Measurements from ENCODE around the gene ATF6B.
"Not testable (repeated sequence)": the region's sequence is repeated elsewhere in the genome, so short reads cannot be mapped to it uniquely, and the experiment has no call there.

The ATF6B gene

DNA sequence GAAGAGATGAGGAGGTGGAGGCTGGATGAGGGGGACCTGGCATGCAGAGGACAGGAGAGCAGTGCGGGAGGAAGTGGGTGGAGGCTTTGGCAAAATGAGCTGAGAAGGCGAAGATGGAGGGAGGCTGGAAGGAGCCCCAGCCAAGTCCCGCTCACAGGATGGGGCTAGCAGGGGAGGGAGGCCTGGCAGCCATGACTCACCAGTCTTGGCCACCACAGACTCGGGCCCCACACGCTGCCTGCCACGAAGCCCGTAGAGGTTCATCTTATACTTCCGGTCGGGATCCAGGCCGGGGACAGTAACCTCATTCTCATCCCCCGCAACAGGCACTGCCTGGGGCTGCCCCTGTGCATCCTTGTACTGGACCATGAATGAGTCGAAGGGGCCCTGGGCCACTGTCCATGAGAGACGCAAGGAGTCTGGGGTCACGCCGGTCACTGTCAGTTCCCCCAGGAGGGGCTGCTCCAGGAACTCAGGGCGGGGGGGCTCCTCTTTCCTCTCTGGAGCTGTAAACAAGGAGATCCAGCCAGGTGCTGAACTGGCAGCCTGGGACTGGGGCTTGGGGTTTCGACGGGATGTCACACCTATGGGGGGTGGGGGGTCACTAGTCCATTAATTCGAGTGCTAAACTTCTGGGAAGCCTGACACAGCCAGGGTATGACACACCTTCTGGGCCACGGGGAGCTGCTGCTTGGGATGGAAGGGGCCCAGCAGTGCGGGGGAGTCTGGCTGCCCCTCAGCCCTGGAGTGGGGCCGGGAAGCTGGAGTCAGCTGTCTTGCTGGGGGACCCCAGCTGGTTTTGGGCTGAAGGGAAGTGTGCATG lies 46.7 kb downstream of the ATF6B start:
- no peak for DNase-seq (ENCODE audit: low spot score)

GRCh38 chr6:32079566-32080290 lies 48.3 kb downstream of the ATF6B start:
- no peak for DNase-seq (ENCODE audit: low spot score)

GRCh38 chr6:32076321-32076809 lies 51.7 kb downstream of the ATF6B start:
- DNase-seq (ENCODE audit: low spot score), result no peak

- no peak for DNase-seq (ENCODE audit: low spot score)
These were observed 52.3 kb downstream of the ATF6B start for GRCh38 chr6:32075781-32076180.

- DNase-seq (ENCODE audit: low spot score), result no peak
These were observed 53.0 kb downstream of the ATF6B start for GRCh38 chr6:32074996-32075532.

DNA sequence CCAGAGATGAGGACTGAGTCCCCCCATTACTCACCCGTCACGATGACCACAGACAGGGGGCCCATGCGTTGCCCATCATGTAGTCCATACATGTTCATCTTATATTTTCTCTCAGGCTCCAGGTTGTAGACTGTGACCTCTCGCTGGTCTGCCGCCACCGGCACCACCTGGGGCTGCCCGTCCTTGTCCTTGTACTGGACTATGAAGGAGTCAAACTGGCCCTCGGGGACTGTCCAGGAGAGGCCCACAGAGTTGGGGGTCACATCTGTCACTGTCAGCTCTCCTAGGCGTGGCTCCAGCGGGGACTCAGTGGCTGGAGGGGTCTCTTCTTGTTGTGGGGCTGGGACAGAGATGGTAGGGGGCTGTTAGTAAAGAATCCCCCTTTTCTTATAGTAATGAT lies 54.4 kb downstream of the ATF6B start:
- DNase-seq (ENCODE audit: low spot score), result no peak

GRCh38 chr6:32073101-32073500 lies 54.9 kb downstream of the ATF6B start:
- DNase-seq (ENCODE audit: low spot score), result no peak

GRCh38 chr6:32070814-32071543 lies 57.1 kb downstream of the ATF6B start:
- DNase-seq (ENCODE audit: low spot score), result no peak

- no peak for DNase-seq (ENCODE audit: low spot score)
These were observed 58.0 kb downstream of the ATF6B start for GRCh38 chr6:32069878-32070515.

DNA sequence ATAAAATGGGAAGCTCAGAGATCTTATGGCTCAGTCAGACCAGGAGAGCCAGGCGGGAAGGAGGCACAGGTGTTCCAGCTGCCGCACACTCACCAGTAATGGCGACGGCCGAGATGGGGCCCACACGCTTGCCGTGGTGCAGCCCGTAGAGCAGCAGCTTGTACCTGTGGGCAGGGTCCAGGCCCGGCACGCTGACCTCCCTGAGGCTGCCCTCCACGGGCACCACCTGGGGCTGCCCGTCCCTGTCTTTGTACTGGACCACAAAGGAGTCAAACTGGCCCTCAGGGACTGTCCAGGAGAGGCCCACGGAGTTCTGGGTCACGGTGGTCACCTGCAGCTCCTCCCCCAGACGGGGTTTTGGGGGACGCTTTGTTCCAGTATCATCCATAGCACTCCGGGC lies 58.6 kb downstream of the ATF6B start:
- DNase-seq (ENCODE audit: low spot score), result no peak

- no peak for DNase-seq (ENCODE audit: low spot score)
These were observed 59.2 kb downstream of the ATF6B start for GRCh38 chr6:32068867-32069266.

DNA sequence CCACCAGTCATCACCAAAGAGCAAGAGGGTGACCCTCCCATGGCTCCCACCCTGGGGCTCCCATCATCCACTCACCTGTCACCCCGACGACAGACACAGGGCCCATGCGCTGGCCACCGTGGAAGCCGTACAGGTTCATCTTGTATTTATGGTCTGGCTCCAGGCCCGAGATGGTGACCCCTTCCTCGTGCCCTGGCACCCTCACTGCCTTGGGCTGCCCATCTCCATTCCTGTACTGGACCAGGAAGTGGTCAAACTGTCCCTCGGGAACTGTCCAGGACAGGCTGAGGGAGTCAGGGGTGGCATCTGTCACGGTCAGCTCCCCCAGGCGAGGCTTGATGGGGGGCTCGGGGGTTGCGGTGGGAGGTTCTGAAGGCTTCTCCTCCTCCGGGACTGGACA lies 59.7 kb downstream of the ATF6B start:
- not testable (repeated sequence) for DNase-seq (ENCODE audit: low spot score)

- not testable (repeated sequence) for DNase-seq (ENCODE audit: low spot score)
These were observed 60.5 kb downstream of the ATF6B start for GRCh38 chr6:32067521-32067920.

All from germinal center (tissue), 1 donor.